Heart left ventricle (tissue), 16 donors: ENCODE measurements around the gene CREG1. TPM values are rescaled to one million over a fixed set of nuclear protein-coding genes. Genes with fewer than 3 reads are reported as not detected.

ENCODE experiments used
- ATAC-seq, 4 donors: fragments of 200-7000 bp; cut with Tn5 transposase; one replicate each; pipeline ENCODE4 v1.9.1; 2020 to 2022; ENCODE audit warnings: moderate library complexity in 4 of 4, mild to moderate bottlenecking in 3 of 4, moderate number of reproducible peaks in 1 of 4
- DNase-seq, 5 donors: peaks; one replicate each; pipeline ENCODE4 v3.0.0-alpha.2; 2020
- H3K27ac ChIP-seq, 12 donors: fragments of 200-600 bp; sonication (generic) in 4 of 12; one replicate each; pipeline versions ENCODE4 v1.5.0 to v1.8.0; 2016 to 2022; ENCODE audit warnings: mild to moderate bottlenecking in 2 of 12
- H3K27me3 ChIP-seq, 9 donors: fragments of 200-600 bp; sonication (generic) in 2 of 9; one replicate each; pipeline versions ENCODE4 v1.5.1 to v1.8.0; 2016 to 2022; ENCODE audit warnings: mild to moderate bottlenecking in 3 of 9
- H3K36me3 ChIP-seq, 9 donors: fragments of 200-600 bp; sonication (generic) in 2 of 9; one replicate each; pipeline versions ENCODE4 v1.5.0 to v1.8.0; 2018 to 2022; ENCODE audit warnings: mild to moderate bottlenecking in 2 of 9
- H3K4me1 ChIP-seq, 12 donors: fragments of 200-600 bp; sonication (generic) in 4 of 12; one replicate each; pipeline versions ENCODE4 v1.5.0 to v1.8.0; 2016 to 2022; ENCODE audit warnings: mild to moderate bottlenecking in 3 of 12
- H3K4me3 ChIP-seq, 12 donors: fragments of 200-600 bp; sonication (generic) in 4 of 12; one replicate each; pipeline versions ENCODE4 v1.5.0 to v1.8.0; 2017 to 2022; ENCODE audit warnings: mild to moderate bottlenecking in 9 of 12, moderate library complexity in 4 of 12
- H3K9me3 ChIP-seq, 12 donors: fragments of 200-600 bp; sonication (generic) in 4 of 12; one replicate each; pipeline versions ENCODE4 v1.5.0 to v1.8.0; 2016 to 2022; ENCODE audit warnings: mild to moderate bottlenecking in 1 of 12
- POLR2A ChIP-seq, 2 donors: fragments of 450-650 bp; IDR thresholded peaks; one replicate each; pipeline ENCODE4 v1.6.1; 2017; ENCODE audit warnings: antibody characterized with exemption in 2 of 2, mild to moderate bottlenecking in 2 of 2, moderate library complexity in 2 of 2
- WGBS, 4 donors: extraction: QIAGEN DNeasy Blood & Tissue Kit in 2 of 4; methylation state at CpG; one replicate each; pipeline versions ENCODE4 v1.1.5 to v1.1.7; 2013 to 2018; 5-methylcytosine and 5-hydroxymethylcytosine counted together
- intact Hi-C, 10 donors: fragments of 100-400 bp; cut with DNase I; formaldehyde crosslinking; loops; one replicate each; pipeline versions ENCODE4 v1.11.1 to v1.14.2; 2022
- polyA plus RNA-seq, 2 donors: library from polyadenylated mRNA; stranded (reverse); fragments of 200-250 nt; gene quantifications; one replicate each; pipeline ENCODE4 v1.2.3, GENCODE V29; 2013
- total RNA-seq, 9 donors: library from RNA; depleted of rRNA in 2 of 9; stranded (reverse); fragments of >200 nt in 2 of 9; fragmentation: NEBNext Ultra II Directional in 3 of 9; extraction: Animal tissue kit (Norgen Biotek cat#: 25700) in 3 of 9; gene quantifications; one replicate each; pipeline versions ENCODE4 v1.1.0 to v1.2.4, GENCODE V29; 2016 to 2023
- TF ChIP-seq, protein P1 (sequence below), 12 donors: fragments of 200-600 bp; sonication (generic) in 4 of 12; IDR thresholded peaks; one replicate each; pipeline versions ENCODE4 v1.5.0 to v1.8.0; 2018 to 2022; ENCODE audit warnings: antibody characterized with exemption in 12 of 12, mild to moderate bottlenecking in 5 of 12
- donor health status: ischemic (EF 13 %, LVEDD 7.1; RV severe dilation, severe dysfunction).
- donor health status: healthy with polysubstance abuse.
- donor health status: DM: no; HTN: yes; CAD: no.
- donor health status: DM: no; HTN: no; CAD: no.
- donor health status: ischemic (EF 25% LVEDD 6.9; RV normal size, moderate dysfunction).
- donor health status: ischemic (EF 25% LVEDD 5.7; RV mildly dilated, moderate dysfunction).
- donor health status: healthy.
- donor health status: DM: yes; HTN: yes; CAD: no.
- donor health status: ischemic (EF 35%, LVEDD 5.7; RV mildly dilated, moderate dysfunction).
- donor health status: nonischemic (EF 11% LVEDD 7.7; RV severe dilation, severe dysfunction).
- donor health status: DM: yes; HTN: yes; CAD: no.
- donor health status: PGD.
- donor health status: ischemic (EF 29% LVEDD 5.4; RV normal size, mild dysfunction).
- donor health status: nonischemic (EF 23%, LVEDD 6.1; RV moderate dilation, normal function).

The CREG1 gene
- total and polyA plus RNA-seq, 11 donors, result 31.3 to 176 (median 85.5) TPM

DNA sequence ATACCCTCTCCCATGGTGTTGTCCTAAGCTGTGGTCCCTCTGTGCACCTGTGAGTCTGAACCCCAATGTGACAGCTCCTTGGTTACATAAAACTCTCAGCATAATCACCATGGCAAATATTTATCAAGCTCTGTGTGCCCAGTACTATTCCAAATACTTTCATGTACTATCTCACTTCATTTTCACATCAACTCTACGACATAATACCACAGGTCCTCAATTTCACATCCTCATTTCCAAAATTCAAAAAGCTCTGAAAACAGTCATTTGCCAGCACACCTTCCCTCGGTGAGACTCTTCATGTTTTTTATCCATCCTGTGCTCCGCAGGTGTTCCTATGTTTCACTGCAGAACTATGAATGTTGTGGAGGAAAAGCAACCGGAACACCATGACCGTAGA, 12.4 kb upstream of the CREG1 start:
- H3K4me3 ChIP-seq, result no peak overlapping the region
- H3K36me3 ChIP-seq, result no peaks in the 10 kb centered on the region
- TF ChIP-seq, protein P1, sequence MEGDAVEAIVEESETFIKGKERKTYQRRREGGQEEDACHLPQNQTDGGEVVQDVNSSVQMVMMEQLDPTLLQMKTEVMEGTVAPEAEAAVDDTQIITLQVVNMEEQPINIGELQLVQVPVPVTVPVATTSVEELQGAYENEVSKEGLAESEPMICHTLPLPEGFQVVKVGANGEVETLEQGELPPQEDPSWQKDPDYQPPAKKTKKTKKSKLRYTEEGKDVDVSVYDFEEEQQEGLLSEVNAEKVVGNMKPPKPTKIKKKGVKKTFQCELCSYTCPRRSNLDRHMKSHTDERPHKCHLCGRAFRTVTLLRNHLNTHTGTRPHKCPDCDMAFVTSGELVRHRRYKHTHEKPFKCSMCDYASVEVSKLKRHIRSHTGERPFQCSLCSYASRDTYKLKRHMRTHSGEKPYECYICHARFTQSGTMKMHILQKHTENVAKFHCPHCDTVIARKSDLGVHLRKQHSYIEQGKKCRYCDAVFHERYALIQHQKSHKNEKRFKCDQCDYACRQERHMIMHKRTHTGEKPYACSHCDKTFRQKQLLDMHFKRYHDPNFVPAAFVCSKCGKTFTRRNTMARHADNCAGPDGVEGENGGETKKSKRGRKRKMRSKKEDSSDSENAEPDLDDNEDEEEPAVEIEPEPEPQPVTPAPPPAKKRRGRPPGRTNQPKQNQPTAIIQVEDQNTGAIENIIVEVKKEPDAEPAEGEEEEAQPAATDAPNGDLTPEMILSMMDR (IDR thresholded peaks at IDR 0.05), result no peak
- TF ChIP-seq POLR2A (IDR thresholded peaks at IDR 0.05), result no peak
- DNase-seq, result no peak
- no peaks in the 10 kb centered on the region for H3K27me3 ChIP-seq
- peaks cover 0 to 52% (median 16%) of the 10 kb centered on the region in 12 donors for H3K4me1 ChIP-seq
- intact Hi-C loops, result no loop called here
- 73 to 82% (median 80%) methylated on average over 5 of the region's 5 CpGs for WGBS, 4 donors
- ATAC-seq, result no peak
- no peak overlapping the region for H3K27ac ChIP-seq
- no peaks in the 10 kb centered on the region for H3K9me3 ChIP-seq

DNA sequence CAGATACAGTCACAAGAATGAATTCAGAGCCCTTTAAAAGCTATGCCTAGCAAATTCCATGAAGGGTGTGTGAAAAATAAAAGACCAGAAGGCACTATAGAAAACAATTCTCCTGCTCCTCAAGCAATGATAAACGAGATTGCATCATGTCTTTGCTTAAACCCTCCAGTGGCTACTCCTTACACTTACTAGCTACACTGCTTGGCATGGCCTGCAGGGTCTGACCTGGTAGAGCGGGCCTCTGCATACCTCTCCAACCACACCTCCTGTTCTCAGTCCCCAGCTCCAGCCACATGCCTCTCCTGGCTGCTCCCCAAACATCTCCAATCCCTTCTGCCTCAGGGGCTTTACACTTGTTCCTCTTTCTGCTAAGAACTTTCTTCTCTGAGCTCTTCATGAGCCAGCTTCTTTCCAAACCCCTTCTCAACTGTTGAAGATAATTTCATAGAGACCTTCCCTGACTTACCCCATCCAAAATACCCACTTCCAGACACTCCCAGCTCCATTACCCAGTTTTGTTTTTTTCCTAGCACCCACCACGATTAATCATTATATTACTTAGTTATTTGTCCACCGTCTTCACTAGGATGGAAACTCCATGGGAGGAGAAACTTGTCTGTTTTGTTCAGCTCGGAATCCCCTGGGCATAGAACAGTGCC, 11.2 kb upstream of the CREG1 start:
- TF ChIP-seq, protein P1 (IDR thresholded peaks at IDR 0.05), result no peak
- TF ChIP-seq POLR2A (IDR thresholded peaks at IDR 0.05), result no peak
- DNase-seq, result peak in 2 of 5 donors; percentile 27 to 39
- intact Hi-C loops, result no loop called here
- no peaks in the 10 kb centered on the region for H3K27me3 ChIP-seq
- ATAC-seq, result peak; percentile 41 to 62 (median 47)
- no peaks in the 10 kb centered on the region for H3K9me3 ChIP-seq
- 80 to 83% (median 81%) methylated on average over 5 of the region's 5 CpGs for WGBS, 4 donors
- H3K4me3 ChIP-seq, result no peak overlapping the region
- H3K4me1 ChIP-seq, result peaks cover 0 to 52% (median 16%) of the 10 kb centered on the region in 12 donors
- H3K36me3 ChIP-seq, result no peaks in the 10 kb centered on the region
- H3K27ac ChIP-seq, result peak overlapping the region in 1 of 12 donors; percentile 77

DNA sequence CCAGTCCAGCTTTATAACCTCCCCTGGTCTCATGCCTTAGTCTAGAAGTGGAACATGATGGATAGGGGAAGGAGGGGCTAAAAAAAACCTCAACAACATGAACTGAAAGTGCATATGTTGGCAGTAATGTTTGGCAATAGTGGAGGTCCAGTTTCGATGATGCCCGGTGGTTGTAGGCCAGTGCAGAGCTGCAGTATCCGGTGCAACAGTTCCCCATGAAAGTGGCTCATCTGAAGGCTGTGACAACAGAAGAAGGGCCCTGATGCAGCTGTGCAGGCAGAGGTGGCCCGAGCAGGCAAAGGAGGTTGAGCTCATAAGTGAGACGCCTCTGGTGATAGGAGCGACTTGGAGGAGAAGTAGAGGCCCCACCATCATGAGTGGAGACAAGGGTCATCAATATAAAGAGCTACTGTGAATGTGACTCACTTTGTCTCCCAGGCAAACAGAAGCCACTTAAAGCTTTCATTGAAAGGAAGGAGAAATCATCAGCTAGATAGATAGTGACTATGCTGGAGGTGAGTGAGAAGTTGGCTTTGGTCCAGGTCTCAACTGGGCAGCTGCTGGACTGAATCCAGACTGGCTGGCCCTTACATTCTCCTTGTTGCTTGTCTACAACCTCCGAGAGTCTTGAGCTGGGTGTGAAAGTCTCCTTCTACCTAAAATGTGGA, 10.2 kb upstream of the CREG1 start:
- peak overlapping the region in 1 of 12 donors; percentile 77 for H3K27ac ChIP-seq
- peak in 3 of 5 donors; percentile 35 to 56 (median 39) for DNase-seq
- peak; percentile 46 to 87 (median 68) for ATAC-seq

DNA sequence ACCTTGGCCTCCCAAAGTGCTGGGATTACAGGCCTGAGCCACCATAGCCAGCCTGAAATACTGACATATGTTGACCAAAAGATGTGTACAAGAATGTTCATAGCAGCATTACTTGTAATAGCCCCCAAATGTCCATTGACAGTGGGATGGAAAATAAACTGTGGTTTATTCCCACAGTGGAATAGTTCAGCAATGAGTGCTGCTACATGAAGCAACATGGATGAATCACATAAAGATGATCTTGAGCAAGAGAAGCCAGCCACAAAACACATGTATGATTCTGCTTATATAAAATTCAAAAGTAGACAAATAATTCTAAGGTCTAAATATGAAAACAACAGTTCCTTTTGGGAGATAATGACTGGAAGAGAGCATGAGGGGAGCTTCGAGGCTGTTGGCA, 9.1 kb upstream of the CREG1 start:
- Histone ChIP-seq H3K27ac (peak overlapping the region in 1 of 12 donors; percentile 51), H3K36me3 (no peaks in the 10 kb centered on the region), H3K9me3 (no peaks in the 10 kb centered on the region), H3K4me1 (peaks cover 0 to 52% (median 16%) of the 10 kb centered on the region in 12 donors), H3K27me3 (no peaks in the 10 kb centered on the region), H3K4me3 (no peak overlapping the region)
- intact Hi-C loops, result no loop called here
- ATAC-seq, result no peak
- no peak for DNase-seq
- 89 to 96% (median 91%) methylated on average over 1 of the region's 1 CpG for WGBS, 4 donors
- TF ChIP-seq, protein P1 (IDR thresholded peaks at IDR 0.05), result no peak
- no peak for TF ChIP-seq POLR2A (IDR thresholded peaks at IDR 0.05)

More for the DNA sequence above, 10.2 kb upstream of the CREG1 start:
- TF ChIP-seq, protein P1 (IDR thresholded peaks at IDR 0.05), result no peak
- TF ChIP-seq POLR2A (IDR thresholded peaks at IDR 0.05), result no peak
- no peak overlapping the region for H3K4me3 ChIP-seq
- 66 to 75% (median 70%) methylated on average over 7 of the region's 7 CpGs for WGBS, 4 donors
- no peaks in the 10 kb centered on the region for H3K9me3 ChIP-seq
- no peaks in the 10 kb centered on the region for H3K27me3 ChIP-seq
- H3K4me1 ChIP-seq, result peaks cover 0 to 52% (median 16%) of the 10 kb centered on the region in 12 donors
- no peaks in the 10 kb centered on the region for H3K36me3 ChIP-seq
- intact Hi-C loops, result no loop called here
